ENCODE results near the gene SEC11C. TPM values are rescaled to one million over a fixed set of nuclear protein-coding genes. Genes with fewer than 3 reads are reported as not detected.
A peak's percentile ranks its signal among the peaks of the same experiment; 100 is the strongest.

Gene SEC11C
- 5.2 TPM for total RNA-seq

- Histone ChIP-seq H3K27ac (ENCODE audit: low read depth, low read length) (peak within 1 kb of the TSS; percentile 79), H3K36me3 (ENCODE audit: control insufficient read depth in 3 of 3, insufficient read depth in 3 of 3, low read length in 3 of 3) (no peaks in the 10 kb centered on the region), H3K4me1 (ENCODE audit: control insufficient read depth in 3 of 3, insufficient read depth in 3 of 3, low read length in 3 of 3) (peaks cover 8 to 11% (median 10%) of the 10 kb centered on the region in 3 donors), H3K9me3 (ENCODE audit: control insufficient read depth in 3 of 3, low read length in 3 of 3) (no peaks in the 10 kb centered on the region), H3K27me3 (ENCODE audit: control insufficient read depth in 3 of 3, insufficient read depth in 3 of 3, low read length in 3 of 3) (peaks cover 0 to 8% (median 5%) of the 10 kb centered on the region in 3 donors), H3K4me3 (ENCODE audit: low read length in 3 of 3) (peak within 1 kb of the TSS; percentile 83 to 90 (median 89)), H3K9ac (ENCODE audit: low read depth in 1 of 3, low read length in 3 of 3) (peak within 1 kb of the TSS; percentile 69 to 86 (median 73))
Observed at GRCh38 chr18:59139615-59140301, at the start of gene SEC11C. Gene SEC11C, plus strand, starts transcription at chr18:59139884. Its CDS starts 65 bp downstream, at chr18:59139949.

- no peak overlapping the region for H3K27ac ChIP-seq (ENCODE audit: low read depth, low read length)
- H3K27me3 ChIP-seq (ENCODE audit: control insufficient read depth in 3 of 3, insufficient read depth in 3 of 3, low read length in 3 of 3), result peaks cover 0 to 2% (median 0%) of the 10 kb centered on the region in 3 donors
- H3K36me3 ChIP-seq (ENCODE audit: control insufficient read depth in 3 of 3, insufficient read depth in 3 of 3, low read length in 3 of 3), result no peaks in the 10 kb centered on the region
- no peak overlapping the region for H3K4me3 ChIP-seq (ENCODE audit: low read length in 3 of 3)
- no peaks in the 10 kb centered on the region for H3K4me1 ChIP-seq (ENCODE audit: control insufficient read depth in 3 of 3, insufficient read depth in 3 of 3, low read length in 3 of 3)
- no peak overlapping the region for H3K9ac ChIP-seq (ENCODE audit: low read depth in 1 of 3, low read length in 3 of 3)
- no peaks in the 10 kb centered on the region for H3K9me3 ChIP-seq (ENCODE audit: control insufficient read depth in 3 of 3, low read length in 3 of 3)
Observed at GRCh38 chr18:59090966-59091603, 48.6 kb upstream of the SEC11C start.

GRCh38 chr18:59093668-59094067 is 46.0 kb upstream of the SEC11C start:
- Histone ChIP-seq H3K27ac (ENCODE audit: low read depth, low read length) (no peak overlapping the region), H3K9ac (ENCODE audit: low read depth in 1 of 3, low read length in 3 of 3) (no peak overlapping the region), H3K36me3 (ENCODE audit: control insufficient read depth in 3 of 3, insufficient read depth in 3 of 3, low read length in 3 of 3) (no peaks in the 10 kb centered on the region), H3K4me3 (ENCODE audit: low read length in 3 of 3) (no peak overlapping the region), H3K9me3 (ENCODE audit: control insufficient read depth in 3 of 3, low read length in 3 of 3) (no peaks in the 10 kb centered on the region), H3K27me3 (ENCODE audit: control insufficient read depth in 3 of 3, insufficient read depth in 3 of 3, low read length in 3 of 3) (no peaks in the 10 kb centered on the region), H3K4me1 (ENCODE audit: control insufficient read depth in 3 of 3, insufficient read depth in 3 of 3, low read length in 3 of 3) (no peaks in the 10 kb centered on the region)

- Histone ChIP-seq H3K36me3 (ENCODE audit: control insufficient read depth in 3 of 3, insufficient read depth in 3 of 3, low read length in 3 of 3) (no peaks in the 10 kb centered on the region), H3K4me1 (ENCODE audit: control insufficient read depth in 3 of 3, insufficient read depth in 3 of 3, low read length in 3 of 3) (no peaks in the 10 kb centered on the region), H3K27me3 (ENCODE audit: control insufficient read depth in 3 of 3, insufficient read depth in 3 of 3, low read length in 3 of 3) (no peaks in the 10 kb centered on the region), H3K9ac (ENCODE audit: low read depth in 1 of 3, low read length in 3 of 3) (no peak overlapping the region), H3K27ac (ENCODE audit: low read depth, low read length) (no peak overlapping the region), H3K9me3 (ENCODE audit: control insufficient read depth in 3 of 3, low read length in 3 of 3) (no peaks in the 10 kb centered on the region), H3K4me3 (ENCODE audit: low read length in 3 of 3) (no peak overlapping the region)
Observed at GRCh38 chr18:59094569-59094968, 45.1 kb upstream of the SEC11C start.

- Histone ChIP-seq H3K27me3 (ENCODE audit: control insufficient read depth in 3 of 3, insufficient read depth in 3 of 3, low read length in 3 of 3) (peaks cover 0 to 3% (median 0%) of the 10 kb centered on the region in 3 donors), H3K4me1 (ENCODE audit: control insufficient read depth in 3 of 3, insufficient read depth in 3 of 3, low read length in 3 of 3) (no peaks in the 10 kb centered on the region), H3K4me3 (ENCODE audit: low read length in 3 of 3) (no peak overlapping the region)
Observed at GRCh38 chr18:59096098-59096789, 43.4 kb upstream of the SEC11C start.

GRCh38 chr18:59101830-59102414 is 37.8 kb upstream of the SEC11C start:
- Histone ChIP-seq H3K4me3 (ENCODE audit: low read length in 3 of 3) (no peak overlapping the region), H3K27ac (ENCODE audit: low read depth, low read length) (no peak overlapping the region), H3K9me3 (ENCODE audit: control insufficient read depth in 3 of 3, low read length in 3 of 3) (no peaks in the 10 kb centered on the region), H3K9ac (ENCODE audit: low read depth in 1 of 3, low read length in 3 of 3) (no peak overlapping the region), H3K36me3 (ENCODE audit: control insufficient read depth in 3 of 3, insufficient read depth in 3 of 3, low read length in 3 of 3) (no peaks in the 10 kb centered on the region), H3K4me1 (ENCODE audit: control insufficient read depth in 3 of 3, insufficient read depth in 3 of 3, low read length in 3 of 3) (no peaks in the 10 kb centered on the region), H3K27me3 (ENCODE audit: control insufficient read depth in 3 of 3, insufficient read depth in 3 of 3, low read length in 3 of 3) (peaks cover 0 to 12% (median 2%) of the 10 kb centered on the region in 3 donors)

More at GRCh38 chr18:59096098-59096789, 43.4 kb upstream of the SEC11C start:
- no peaks in the 10 kb centered on the region for H3K36me3 ChIP-seq (ENCODE audit: control insufficient read depth in 3 of 3, insufficient read depth in 3 of 3, low read length in 3 of 3)
- no peak overlapping the region for H3K9ac ChIP-seq (ENCODE audit: low read depth in 1 of 3, low read length in 3 of 3)
- H3K27ac ChIP-seq (ENCODE audit: low read depth, low read length), result no peak overlapping the region
- no peaks in the 10 kb centered on the region for H3K9me3 ChIP-seq (ENCODE audit: control insufficient read depth in 3 of 3, low read length in 3 of 3)

DNA sequence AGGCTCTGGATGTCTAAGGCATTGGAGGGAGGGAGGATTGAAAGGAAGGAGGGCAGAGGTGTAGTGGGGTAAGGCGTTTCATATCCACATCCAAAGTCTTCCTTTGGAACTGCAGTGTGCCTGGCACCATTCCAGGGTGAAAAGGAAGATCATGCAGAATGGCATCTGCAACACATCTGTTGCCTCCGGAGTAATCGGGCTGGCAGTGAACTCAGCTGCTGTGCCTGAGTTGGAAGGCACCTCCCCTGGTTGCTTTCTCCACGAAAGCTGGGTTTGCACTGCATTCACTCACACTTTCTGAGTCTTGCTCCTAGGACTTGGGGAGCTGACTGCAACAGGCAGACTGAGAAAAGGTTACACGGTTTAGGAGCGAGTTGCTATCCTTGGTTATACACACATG is 30.3 kb upstream of the SEC11C start:
- Histone ChIP-seq H3K9me3 (ENCODE audit: control insufficient read depth in 3 of 3, low read length in 3 of 3) (no peaks in the 10 kb centered on the region), H3K36me3 (ENCODE audit: control insufficient read depth in 3 of 3, insufficient read depth in 3 of 3, low read length in 3 of 3) (no peaks in the 10 kb centered on the region), H3K4me3 (ENCODE audit: low read length in 3 of 3) (no peak overlapping the region), H3K27me3 (ENCODE audit: control insufficient read depth in 3 of 3, insufficient read depth in 3 of 3, low read length in 3 of 3) (peaks cover 13 to 21% (median 17%) of the 10 kb centered on the region in 3 donors), H3K9ac (ENCODE audit: low read depth in 1 of 3, low read length in 3 of 3) (no peak overlapping the region), H3K27ac (ENCODE audit: low read depth, low read length) (no peak overlapping the region), H3K4me1 (ENCODE audit: control insufficient read depth in 3 of 3, insufficient read depth in 3 of 3, low read length in 3 of 3) (no peaks in the 10 kb centered on the region)

GRCh38 chr18:59114160-59114559 is 25.5 kb upstream of the SEC11C start:
- Histone ChIP-seq H3K36me3 (ENCODE audit: control insufficient read depth in 3 of 3, insufficient read depth in 3 of 3, low read length in 3 of 3) (no peaks in the 10 kb centered on the region), H3K27ac (ENCODE audit: low read depth, low read length) (no peak overlapping the region), H3K4me3 (ENCODE audit: low read length in 3 of 3) (no peak overlapping the region), H3K9ac (ENCODE audit: low read depth in 1 of 3, low read length in 3 of 3) (no peak overlapping the region), H3K9me3 (ENCODE audit: control insufficient read depth in 3 of 3, low read length in 3 of 3) (no peaks in the 10 kb centered on the region), H3K27me3 (ENCODE audit: control insufficient read depth in 3 of 3, insufficient read depth in 3 of 3, low read length in 3 of 3) (peaks cover 13 to 20% (median 17%) of the 10 kb centered on the region in 3 donors), H3K4me1 (ENCODE audit: control insufficient read depth in 3 of 3, insufficient read depth in 3 of 3, low read length in 3 of 3) (no peaks in the 10 kb centered on the region)

- Histone ChIP-seq H3K27ac (ENCODE audit: low read depth, low read length) (no peak overlapping the region), H3K4me3 (ENCODE audit: low read length in 3 of 3) (no peak overlapping the region), H3K27me3 (ENCODE audit: control insufficient read depth in 3 of 3, insufficient read depth in 3 of 3, low read length in 3 of 3) (peaks cover 12 to 14% (median 12%) of the 10 kb centered on the region in 3 donors), H3K4me1 (ENCODE audit: control insufficient read depth in 3 of 3, insufficient read depth in 3 of 3, low read length in 3 of 3) (no peaks in the 10 kb centered on the region), H3K36me3 (ENCODE audit: control insufficient read depth in 3 of 3, insufficient read depth in 3 of 3, low read length in 3 of 3) (no peaks in the 10 kb centered on the region), H3K9ac (ENCODE audit: low read depth in 1 of 3, low read length in 3 of 3) (no peak overlapping the region), H3K9me3 (ENCODE audit: control insufficient read depth in 3 of 3, low read length in 3 of 3) (no peaks in the 10 kb centered on the region)
Observed at GRCh38 chr18:59123588-59124369, 15.9 kb upstream of the SEC11C start.

Measured in skeletal muscle tissue (tissue), 4 donors.